ENCODE results near the gene RIMOC1.

DNA sequence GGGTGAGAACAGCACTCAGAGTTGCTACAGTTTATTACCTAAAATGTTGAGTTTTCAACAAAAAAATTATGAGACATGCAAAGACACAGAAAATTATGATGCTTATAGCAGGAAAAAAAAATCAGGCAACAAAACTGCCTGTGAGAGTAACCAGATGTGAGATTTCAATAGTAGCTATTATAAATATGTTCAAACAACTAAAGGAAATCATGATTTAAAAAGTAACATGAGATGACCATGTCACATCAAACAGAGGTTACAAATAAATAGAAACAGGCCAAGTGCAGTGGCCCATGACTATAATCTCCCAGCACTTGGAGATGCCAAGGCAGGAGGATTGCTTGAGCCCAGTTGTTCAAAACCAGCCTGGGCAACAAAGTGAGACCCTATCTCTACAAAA, 12.1 kb upstream of the RIMOC1 start:
- TF ChIP-seq, protein P1, sequence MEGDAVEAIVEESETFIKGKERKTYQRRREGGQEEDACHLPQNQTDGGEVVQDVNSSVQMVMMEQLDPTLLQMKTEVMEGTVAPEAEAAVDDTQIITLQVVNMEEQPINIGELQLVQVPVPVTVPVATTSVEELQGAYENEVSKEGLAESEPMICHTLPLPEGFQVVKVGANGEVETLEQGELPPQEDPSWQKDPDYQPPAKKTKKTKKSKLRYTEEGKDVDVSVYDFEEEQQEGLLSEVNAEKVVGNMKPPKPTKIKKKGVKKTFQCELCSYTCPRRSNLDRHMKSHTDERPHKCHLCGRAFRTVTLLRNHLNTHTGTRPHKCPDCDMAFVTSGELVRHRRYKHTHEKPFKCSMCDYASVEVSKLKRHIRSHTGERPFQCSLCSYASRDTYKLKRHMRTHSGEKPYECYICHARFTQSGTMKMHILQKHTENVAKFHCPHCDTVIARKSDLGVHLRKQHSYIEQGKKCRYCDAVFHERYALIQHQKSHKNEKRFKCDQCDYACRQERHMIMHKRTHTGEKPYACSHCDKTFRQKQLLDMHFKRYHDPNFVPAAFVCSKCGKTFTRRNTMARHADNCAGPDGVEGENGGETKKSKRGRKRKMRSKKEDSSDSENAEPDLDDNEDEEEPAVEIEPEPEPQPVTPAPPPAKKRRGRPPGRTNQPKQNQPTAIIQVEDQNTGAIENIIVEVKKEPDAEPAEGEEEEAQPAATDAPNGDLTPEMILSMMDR (conservative IDR thresholded peaks at IDR 0.05 in 1 of 2, IDR thresholded peaks at IDR 0.05 in 1 of 2; ENCODE audit: low read depth in 1 of 2, low read length in 2 of 2): no peak
- TF ChIP-seq EZH2 (IDR thresholded peaks at IDR 0.05; ENCODE audit: low read length, missing control alignments): no peak
